Muscle of leg (tissue), 16 donors: ENCODE data around the gene ARSD. TPM values are rescaled to one million over a fixed set of nuclear protein-coding genes. Genes with fewer than 3 reads are reported as not detected.
"Not testable (repeated sequence)": the region's sequence is repeated elsewhere in the genome, so short reads cannot be mapped to it uniquely, and the experiment has no call there.

Experiments used
- DNase-seq: peaks from one replicate; pipeline ENCODE4 v3.0.0; 2013
- H3K27ac ChIP-seq: one replicate; pipeline ENCODE4 v1.5.1; 2013; ENCODE audit warnings: mild to moderate bottlenecking, low read length, control low read depth
- H3K27me3 ChIP-seq: one replicate; pipeline ENCODE4 v1.6.1; 2013; ENCODE audit warnings: low read length; ENCODE audit not compliant: control insufficient read depth, insufficient read depth
- H3K36me3 ChIP-seq: one replicate; pipeline ENCODE4 v1.6.1; 2013; ENCODE audit warnings: low read length; ENCODE audit not compliant: control insufficient read depth, insufficient read depth
- H3K4me1 ChIP-seq: one replicate; pipeline ENCODE4 v1.6.1; 2013; ENCODE audit warnings: low read length; ENCODE audit not compliant: control insufficient read depth, insufficient read depth
- H3K4me3 ChIP-seq: one replicate; pipeline ENCODE4 v1.5.1; 2013; ENCODE audit warnings: low read length, control low read depth
- H3K9me3 ChIP-seq: replicated peaks from 2 replicates; pipeline ENCODE4 v1.6.1; 2013; ENCODE audit warnings: low read depth, low read length; ENCODE audit not compliant: control insufficient read depth
- WGBS: methylation state at CpG from one replicate; pipeline ENCODE4 v1.1.5; 2013; ENCODE audit warnings: missing lambda C conversion rate; ENCODE audit not compliant: insufficient coverage; 5-methylcytosine and 5-hydroxymethylcytosine counted together
- long read RNA-seq, 11 donors: transcript quantifications; one replicate each; lab custom pipeline, GENCODE V29; 2026
- polyA plus RNA-seq, 8 donors: library from polyadenylated mRNA; unstranded; fragments of 120-200 nt; gene quantifications; one replicate each; pipeline versions ENCODE4 v1.2.1 to v1.2.3, GENCODE V29; 2013; ENCODE audit warnings: inconsistent platforms in 1 of 8, low replicate concordance in 1 of 8; ENCODE audit not compliant: insufficient read length in 8 of 8, insufficient read depth in 1 of 8
- total RNA-seq: library from RNA; stranded (reverse); fragments of 120-200 nt; gene quantifications from one replicate; pipeline ENCODE4 v1.2.4, GENCODE V29; 2013

ARSD gene, protein sequence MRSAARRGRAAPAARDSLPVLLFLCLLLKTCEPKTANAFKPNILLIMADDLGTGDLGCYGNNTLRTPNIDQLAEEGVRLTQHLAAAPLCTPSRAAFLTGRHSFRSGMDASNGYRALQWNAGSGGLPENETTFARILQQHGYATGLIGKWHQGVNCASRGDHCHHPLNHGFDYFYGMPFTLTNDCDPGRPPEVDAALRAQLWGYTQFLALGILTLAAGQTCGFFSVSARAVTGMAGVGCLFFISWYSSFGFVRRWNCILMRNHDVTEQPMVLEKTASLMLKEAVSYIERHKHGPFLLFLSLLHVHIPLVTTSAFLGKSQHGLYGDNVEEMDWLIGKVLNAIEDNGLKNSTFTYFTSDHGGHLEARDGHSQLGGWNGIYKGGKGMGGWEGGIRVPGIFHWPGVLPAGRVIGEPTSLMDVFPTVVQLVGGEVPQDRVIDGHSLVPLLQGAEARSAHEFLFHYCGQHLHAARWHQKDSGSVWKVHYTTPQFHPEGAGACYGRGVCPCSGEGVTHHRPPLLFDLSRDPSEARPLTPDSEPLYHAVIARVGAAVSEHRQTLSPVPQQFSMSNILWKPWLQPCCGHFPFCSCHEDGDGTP
- total RNA-seq = 8.4 TPM
- 10 to 100 TPM in 3 of 8 donors, 1 to 10 TPM in 5; 7.1 to 10.9 (median 8.2) TPM for polyA plus RNA-seq
- long read RNA-seq, donor 1 = 0 reads
- long read RNA-seq, donor 2 = 0 reads
- long read RNA-seq, donor 3, full-length matches to known transcripts = 2 of 2 reads
- long read RNA-seq, donor 3, partial matches to known transcripts = 0 of 2 reads
- long read RNA-seq, donor 3, other reads (novel, unspliced or antisense) = 0 of 2 reads
- long read RNA-seq, donor 4, full-length matches to known transcripts = 1 of 1 reads
- long read RNA-seq, donor 4, partial matches to known transcripts = 0 of 1 reads
- long read RNA-seq, donor 4, other reads (novel, unspliced or antisense) = 0 of 1 reads
- long read RNA-seq, donor 5, full-length matches to known transcripts = 5 of 5 reads
- long read RNA-seq, donor 5, partial matches to known transcripts = 0 of 5 reads
- long read RNA-seq, donor 5, other reads (novel, unspliced or antisense) = 0 of 5 reads
- long read RNA-seq, donor 6, full-length matches to known transcripts = 2 of 2 reads
- long read RNA-seq, donor 6, partial matches to known transcripts = 0 of 2 reads
- long read RNA-seq, donor 6, other reads (novel, unspliced or antisense) = 0 of 2 reads
- long read RNA-seq, donor 7 = 0 reads
- long read RNA-seq, donor 8, full-length matches to known transcripts = 2 of 2 reads
- long read RNA-seq, donor 8, partial matches to known transcripts = 0 of 2 reads
- long read RNA-seq, donor 8, other reads (novel, unspliced or antisense) = 0 of 2 reads
- long read RNA-seq, donor 9, full-length matches to known transcripts = 1 of 1 reads
- long read RNA-seq, donor 9, partial matches to known transcripts = 0 of 1 reads
- long read RNA-seq, donor 9, other reads (novel, unspliced or antisense) = 0 of 1 reads
- long read RNA-seq, donor 10 = 0 reads
- long read RNA-seq, donor 11 = 0 reads

DNA sequence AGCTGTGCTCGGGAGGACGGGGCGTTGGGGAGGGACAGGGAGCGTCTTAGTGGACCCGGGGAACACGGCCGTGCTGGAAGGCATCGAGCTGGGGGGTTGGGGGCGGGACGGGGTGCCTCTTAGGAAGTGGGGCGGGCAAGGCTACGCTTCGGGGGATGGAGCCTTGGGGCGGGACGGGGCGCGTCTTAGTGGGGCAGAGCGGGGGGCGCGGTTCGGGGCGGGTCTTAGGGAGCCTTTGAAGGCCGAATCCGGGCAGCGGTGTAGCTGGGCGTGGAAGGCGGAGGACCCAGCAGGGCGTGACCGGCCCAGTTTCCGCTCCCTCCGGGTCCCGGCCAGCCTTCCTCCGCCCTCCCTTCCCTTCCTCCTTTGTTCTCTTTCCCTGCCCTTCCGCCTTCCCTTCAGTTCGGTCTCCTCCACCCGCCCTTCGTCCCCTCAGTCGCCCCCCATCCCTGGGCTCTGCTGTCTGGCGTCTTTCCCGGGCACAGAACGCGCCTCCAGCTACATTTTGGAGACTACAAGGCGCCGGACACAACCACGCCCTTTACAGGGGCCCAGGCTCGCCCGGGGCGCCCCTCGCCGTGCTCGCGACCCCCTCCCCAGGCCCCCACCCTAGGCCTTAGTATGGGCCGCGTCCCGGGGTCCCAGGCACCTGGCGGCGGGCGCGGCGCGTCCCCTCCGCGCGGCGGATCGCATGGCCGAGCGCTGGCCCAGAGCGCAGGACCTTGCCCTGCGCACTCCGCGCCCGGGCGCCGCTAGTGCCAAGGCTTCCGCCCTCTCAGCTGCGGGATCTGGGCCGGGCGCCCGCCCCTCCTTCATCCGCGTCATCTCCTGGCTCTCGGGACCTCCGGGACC lies at the start of gene ARSD:
Gene ARSD, minus strand, starts transcription at position 757 of the 852 bp plus-strand sequence. Its CDS starts 64 bp downstream, at position 693.
- peaks cover 26% of the 10 kb centered on the region for H3K27me3 ChIP-seq
- peak within 1 kb of the TSS; percentile 55 for H3K4me3 ChIP-seq
- H3K9me3 ChIP-seq = peaks cover 10% of the 10 kb centered on the region
- WGBS = under 1% methylated on average over 76 of the region's 84 CpGs
- H3K27ac ChIP-seq = peak within 1 kb of the TSS; percentile 89
- H3K4me1 ChIP-seq = no peaks in the 10 kb centered on the region
- peak; percentile 92 for DNase-seq
- peaks cover 3% of the 10 kb centered on the region for H3K36me3 ChIP-seq

DNA sequence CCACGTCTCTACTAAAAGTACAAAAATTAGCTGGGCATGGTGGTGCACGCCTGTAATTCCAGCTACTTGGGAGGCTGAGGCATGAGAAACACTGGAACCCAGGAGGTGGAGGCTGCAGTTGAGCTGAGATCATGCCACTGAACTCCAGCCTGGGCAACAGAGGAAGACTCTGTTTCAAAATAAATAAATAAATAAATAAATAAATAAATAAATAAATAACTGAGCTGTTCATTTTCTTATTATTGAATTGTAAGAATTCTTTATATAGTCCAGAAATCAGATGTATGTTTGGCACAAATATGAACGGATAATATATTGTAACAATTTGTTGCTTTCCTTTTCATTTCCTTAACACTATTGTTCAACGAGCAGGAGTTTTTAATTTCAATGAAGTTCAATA lies 49.5 kb upstream of the ARSD start:
- H3K4me3 ChIP-seq, H3K4me1 ChIP-seq, H3K9me3 ChIP-seq, DNase-seq, H3K36me3 ChIP-seq, H3K27me3 ChIP-seq, H3K27ac ChIP-seq: not testable (repeated sequence)
- 94% methylated on average over 2 of the region's 4 CpGs for WGBS

DNA sequence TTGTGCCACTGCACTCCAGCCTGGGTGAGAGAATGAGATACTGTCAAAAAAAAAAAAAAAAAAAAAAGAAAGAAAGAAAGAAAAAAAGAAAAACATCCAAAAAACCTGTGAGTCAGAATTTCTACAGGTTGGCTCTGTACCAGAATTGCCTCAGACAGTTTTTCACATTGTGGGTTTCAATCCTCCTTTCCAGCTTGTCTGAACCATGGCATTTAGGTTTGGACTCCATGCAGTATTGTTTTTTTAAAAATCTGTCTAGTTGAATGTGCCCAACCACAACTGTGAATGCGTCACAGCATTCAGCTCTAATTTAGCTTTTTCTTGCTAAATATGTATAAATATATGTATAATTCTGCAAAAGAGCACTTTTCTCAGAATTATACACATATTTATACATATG lies 45.8 kb upstream of the ARSD start:
- no peaks in the 10 kb centered on the region for H3K4me1 ChIP-seq
- peaks cover 9% of the 10 kb centered on the region for H3K27me3 ChIP-seq
- no peak for DNase-seq
- no peaks in the 10 kb centered on the region for H3K36me3 ChIP-seq
- H3K4me3 ChIP-seq = no peak overlapping the region
- H3K9me3 ChIP-seq = no peaks in the 10 kb centered on the region
- no CpG with 5 or more reads among the region's 1 CpG for WGBS
- H3K27ac ChIP-seq = no peak overlapping the region

DNA sequence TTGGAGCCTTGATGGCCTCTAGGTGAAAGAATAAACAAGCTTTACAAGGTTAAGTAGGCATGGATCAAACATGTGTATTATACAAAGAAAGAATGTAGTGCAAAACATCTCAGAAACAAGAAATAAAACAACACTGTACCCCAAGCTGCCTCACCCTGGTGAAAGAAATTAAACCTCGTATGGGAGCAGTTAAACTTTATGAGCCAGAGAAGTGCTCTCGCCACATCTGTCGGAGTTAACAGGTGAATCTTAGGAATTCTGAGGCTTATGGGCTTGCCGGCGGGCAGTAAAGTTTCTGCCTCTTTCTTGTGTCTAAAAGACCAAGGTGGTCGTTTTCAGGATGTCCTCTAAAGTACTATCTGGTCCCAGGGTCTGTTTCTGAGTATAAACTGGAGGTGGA lies 43.3 kb upstream of the ARSD start:
- no peak for DNase-seq

DNA sequence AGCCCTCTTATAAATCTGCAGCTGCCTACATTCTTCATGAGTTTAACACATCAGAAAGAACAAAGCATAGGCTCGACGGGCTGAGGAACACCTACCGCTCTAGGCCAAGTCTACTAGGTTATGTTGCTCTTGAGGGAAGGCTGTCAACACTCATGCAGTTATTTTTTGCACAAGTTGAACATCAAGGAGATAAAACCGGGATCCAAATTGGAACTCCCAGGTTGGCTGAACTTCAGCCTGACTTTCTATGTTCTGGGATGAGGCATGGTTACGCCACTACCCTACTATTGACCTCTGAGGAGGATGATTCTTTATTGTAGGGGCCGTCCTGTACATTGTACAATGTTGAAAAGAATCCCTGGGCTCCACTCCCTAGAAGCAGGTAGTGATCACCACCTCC lies 39.9 kb upstream of the ARSD start:
- DNase-seq = no peak
- no peaks in the 10 kb centered on the region for H3K9me3 ChIP-seq
- H3K36me3 ChIP-seq = no peaks in the 10 kb centered on the region
- no peak overlapping the region for H3K27ac ChIP-seq
- H3K4me1 ChIP-seq = no peaks in the 10 kb centered on the region
- WGBS = no CpG with 5 or more reads among the region's 6 CpGs
- H3K27me3 ChIP-seq = peaks cover 32% of the 10 kb centered on the region
- no peak overlapping the region for H3K4me3 ChIP-seq

More for the DNA sequence above, 43.3 kb upstream of the ARSD start:
- Histone ChIP-seq H3K4me1 (no peaks in the 10 kb centered on the region), H3K36me3 (no peaks in the 10 kb centered on the region), H3K27ac (no peak overlapping the region), H3K27me3 (peaks cover 26% of the 10 kb centered on the region), H3K9me3 (no peaks in the 10 kb centered on the region), H3K4me3 (no peak overlapping the region)
- 57% methylated on average over 5 of the region's 6 CpGs for WGBS

DNA sequence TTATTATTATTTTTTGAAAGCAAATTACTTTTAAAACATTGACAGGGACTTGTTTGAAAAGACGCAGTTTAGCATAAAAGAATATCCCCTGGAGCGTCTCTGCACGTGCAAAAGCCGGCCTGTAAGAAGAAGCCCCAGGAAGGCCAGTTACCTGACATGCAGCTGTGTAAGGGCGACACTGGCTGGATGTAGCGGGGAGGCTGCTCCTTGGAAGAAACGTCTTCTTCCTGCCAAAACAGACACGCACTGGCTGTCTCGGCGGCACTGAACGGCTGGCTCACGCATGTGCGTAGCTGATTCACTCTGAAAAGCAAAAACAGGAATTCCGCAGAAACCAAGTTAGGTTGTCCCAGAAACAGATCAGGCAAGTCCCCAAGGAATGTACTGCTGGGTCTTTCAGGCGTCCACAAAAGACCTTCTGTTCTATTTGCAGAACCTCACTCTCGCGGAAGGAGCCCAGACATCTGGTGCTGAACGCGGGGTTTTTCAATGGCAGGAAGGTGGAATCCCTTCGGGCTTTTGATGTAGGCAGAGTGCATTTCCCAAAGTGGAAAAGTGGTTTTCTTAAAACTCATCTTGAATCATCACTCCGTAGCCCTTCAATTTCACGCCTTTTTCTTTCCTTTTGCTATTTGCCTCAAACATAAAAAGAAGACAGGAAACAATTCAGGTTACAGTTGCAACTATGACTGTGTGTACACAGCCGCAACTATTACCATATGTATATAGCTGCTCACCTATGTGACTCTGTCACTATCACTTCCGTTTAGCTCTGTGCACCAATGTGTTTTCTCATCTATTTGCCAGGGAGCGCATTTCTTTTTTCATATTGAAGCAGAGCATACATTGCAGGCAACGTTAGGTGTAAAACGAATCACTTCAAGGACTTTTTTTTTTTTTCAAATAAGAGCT lies 39.1 kb upstream of the ARSD start:
- Histone ChIP-seq H3K36me3 (no peaks in the 10 kb centered on the region), H3K4me3 (peak overlapping the region; percentile 13), H3K4me1 (no peaks in the 10 kb centered on the region), H3K27me3 (peaks cover 30% of the 10 kb centered on the region), H3K27ac (no peak overlapping the region), H3K9me3 (no peaks in the 10 kb centered on the region)
- peak; percentile 63 for DNase-seq
- 29% methylated on average over 17 of the region's 27 CpGs for WGBS

DNA sequence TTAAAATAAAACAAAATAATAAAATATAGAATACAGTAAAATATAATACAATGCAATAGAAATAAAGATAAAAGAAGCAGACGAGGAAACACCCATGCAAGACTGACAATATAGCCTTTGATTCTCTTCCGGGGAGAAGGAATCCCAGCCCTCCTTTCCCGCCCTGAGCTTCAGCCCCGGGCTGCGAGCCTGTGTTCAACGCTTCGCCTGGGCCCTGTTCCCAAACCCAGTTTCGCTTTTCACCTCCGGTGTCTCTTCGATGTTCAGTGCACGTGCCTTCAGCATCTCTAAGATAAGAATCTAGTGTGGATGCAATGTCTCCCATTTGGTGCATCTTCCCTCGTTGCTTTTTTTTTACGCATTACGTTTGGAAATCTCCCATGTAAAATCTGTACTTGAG lies 38.4 kb upstream of the ARSD start:
- H3K27ac ChIP-seq = no peak overlapping the region
- H3K4me1 ChIP-seq = no peaks in the 10 kb centered on the region
- no peaks in the 10 kb centered on the region for H3K9me3 ChIP-seq
- no peak for DNase-seq
- no peaks in the 10 kb centered on the region for H3K36me3 ChIP-seq
- peaks cover 30% of the 10 kb centered on the region for H3K27me3 ChIP-seq
- H3K4me3 ChIP-seq = no peak overlapping the region
- 64% methylated on average over 10 of the region's 14 CpGs for WGBS

DNA sequence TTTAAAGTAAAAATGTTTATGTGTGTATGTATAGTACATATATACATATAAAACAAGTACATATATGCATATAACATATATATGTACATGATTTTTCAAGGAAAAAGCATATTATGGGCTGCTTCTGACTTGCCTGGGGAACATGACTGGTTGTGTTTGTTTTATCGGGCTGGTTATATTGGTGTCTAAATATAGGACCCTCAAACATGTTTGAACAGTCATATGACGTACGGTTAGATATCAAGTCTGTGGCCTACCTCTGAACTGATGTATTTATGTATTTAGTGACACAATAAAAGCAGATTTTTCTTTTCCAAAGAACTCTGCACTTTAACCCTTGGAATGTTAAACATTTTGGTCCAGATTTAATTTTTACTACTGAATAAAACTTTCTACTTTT lies 37.9 kb upstream of the ARSD start:
- DNase-seq = no peak
- H3K9me3 ChIP-seq = no peaks in the 10 kb centered on the region
- WGBS = no CpG with 5 or more reads among the region's 3 CpGs
- no peaks in the 10 kb centered on the region for H3K4me1 ChIP-seq
- H3K4me3 ChIP-seq = no peak overlapping the region
- H3K36me3 ChIP-seq = no peaks in the 10 kb centered on the region
- H3K27ac ChIP-seq = no peak overlapping the region
- peaks cover 32% of the 10 kb centered on the region for H3K27me3 ChIP-seq
